GM18520 (cell line): Measurements from ENCODE around the gene CIT.

Source experiments
- ATAC-seq: cut with Tn5 transposase; IDR thresholded peaks from one replicate; pipeline ENCODE4 v1.9.1; 2021; ENCODE audit not compliant: unreplicated experiment

Gene CIT

DNA sequence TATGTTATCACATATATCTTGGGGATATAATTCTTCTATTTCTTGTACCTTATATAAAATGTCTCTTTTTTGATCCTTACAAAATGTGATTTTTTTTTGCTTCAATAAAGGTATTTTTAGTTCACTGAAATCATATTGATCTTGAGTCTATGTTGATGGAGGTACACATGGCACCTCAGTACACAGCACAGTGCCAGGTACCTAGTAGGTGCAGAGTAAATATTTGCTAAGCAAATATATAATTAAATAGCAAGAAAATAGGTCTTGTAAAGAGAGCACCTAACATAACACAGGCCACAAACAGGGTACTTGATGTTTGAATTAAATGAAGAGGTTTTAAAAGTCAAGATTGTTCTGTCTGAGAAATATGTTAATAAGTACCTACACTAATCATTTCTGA, 69.7 kb downstream of the CIT start:
- ATAC-seq, result no peak

DNA sequence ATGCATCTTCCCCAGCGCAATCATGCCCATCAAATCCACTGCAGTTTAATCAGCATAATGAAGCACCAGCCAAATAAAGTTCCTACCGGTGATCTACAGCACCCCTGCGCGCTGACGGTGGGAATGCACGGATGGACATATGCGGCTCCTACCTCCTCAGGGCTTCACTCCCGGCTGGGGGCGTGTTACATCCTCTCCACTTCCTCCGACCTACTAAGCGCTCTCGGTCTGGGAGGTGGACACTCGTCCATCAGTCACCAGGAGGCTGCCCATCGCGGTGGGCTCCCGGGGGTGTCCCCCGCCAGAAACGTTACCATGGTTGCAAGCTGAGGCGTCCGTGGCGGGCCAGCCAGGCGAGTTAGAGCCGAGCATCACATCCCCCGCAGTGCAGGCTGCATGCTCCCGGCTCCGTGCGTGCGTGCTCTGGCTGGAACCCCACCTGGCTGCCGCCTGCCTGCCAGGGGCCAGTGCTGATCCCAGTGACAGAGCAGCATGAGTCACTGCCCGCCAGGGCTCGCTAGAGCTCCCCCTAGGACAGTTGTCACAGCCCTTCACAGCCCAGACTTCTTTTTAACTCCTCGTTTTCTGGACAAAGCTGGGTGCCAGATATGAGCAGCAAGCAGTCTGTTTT, 73.0 kb downstream of the CIT start:
- no peak for ATAC-seq

DNA sequence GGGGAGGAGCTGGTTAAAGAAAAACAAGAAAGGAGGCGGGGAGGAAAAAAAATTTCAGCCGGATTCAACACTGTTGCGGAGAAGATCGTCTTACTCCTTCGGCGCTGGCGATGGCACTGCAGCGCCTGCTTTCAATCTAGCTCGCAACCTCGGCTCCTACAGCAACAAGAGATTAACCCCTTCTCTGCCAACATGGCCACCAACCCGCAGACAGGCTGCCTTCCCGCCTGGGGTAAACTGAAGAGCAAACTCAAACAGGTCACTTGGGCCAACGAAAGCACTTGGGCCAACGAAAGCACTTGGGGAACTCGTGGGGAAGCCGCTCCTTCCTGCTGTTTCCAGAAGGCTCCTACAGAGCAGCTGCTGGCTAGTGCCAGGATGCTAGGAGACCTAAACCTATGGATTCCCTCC, 73.7 kb downstream of the CIT start:
- ATAC-seq, result no peak

DNA sequence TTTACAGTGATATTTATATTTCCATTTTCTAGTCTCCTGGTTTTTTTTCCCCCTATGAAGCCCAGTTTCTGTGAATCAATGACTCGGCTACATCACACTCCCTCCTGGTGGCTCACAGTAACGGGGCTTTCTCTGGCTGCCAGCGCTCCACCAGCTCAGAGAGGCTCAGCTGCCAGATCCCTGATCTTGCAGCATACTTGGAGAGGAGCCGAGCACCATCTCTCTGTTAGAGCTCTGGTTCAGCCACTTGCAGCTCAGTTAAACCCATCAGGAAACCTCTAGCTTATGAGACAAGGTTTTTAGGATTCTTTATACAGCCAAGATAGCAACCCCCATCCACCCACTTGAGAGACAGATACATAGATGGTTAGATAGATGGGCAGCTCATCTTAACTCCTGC, 74.6 kb downstream of the CIT start:
- ATAC-seq, result no peak

DNA sequence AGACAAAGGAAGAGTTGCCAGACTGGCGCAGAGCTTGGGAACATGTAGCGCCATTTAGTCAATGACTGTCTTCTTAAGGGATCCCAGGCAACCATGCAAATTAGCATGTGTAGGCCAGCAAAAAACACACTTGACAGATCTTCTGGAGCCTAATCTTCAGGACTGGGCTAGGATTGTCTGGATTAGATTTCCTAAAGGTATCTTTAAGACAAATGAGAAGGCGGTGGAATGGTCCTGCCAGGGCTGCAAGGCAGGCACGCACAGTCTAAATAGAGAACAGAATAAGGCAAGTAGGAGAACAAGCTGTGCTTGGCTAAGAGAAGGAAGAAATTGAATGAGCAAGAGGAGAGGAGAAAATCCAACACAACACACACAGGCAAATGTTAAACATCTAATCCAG, 80.0 kb downstream of the CIT start:
- no peak for ATAC-seq

DNA sequence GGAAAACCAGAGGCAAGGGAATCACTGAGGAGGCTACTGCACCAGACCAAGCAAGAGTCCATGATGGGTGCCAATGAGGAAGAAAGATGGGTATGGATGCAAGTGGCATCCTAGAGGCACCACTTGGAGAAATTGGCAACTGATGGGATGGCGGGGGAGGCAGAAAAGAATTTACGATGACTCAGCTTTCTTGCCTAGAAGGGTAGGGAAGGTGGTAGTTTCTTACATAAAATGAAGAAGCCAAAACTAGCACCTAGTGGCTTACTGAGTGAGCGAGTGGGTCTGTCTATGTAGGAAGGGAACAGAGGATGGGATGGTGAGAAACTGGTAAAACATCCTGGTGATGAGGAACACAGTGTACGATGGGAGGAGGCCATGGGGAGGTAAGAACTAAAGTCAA, 80.8 kb downstream of the CIT start:
- ATAC-seq, result no peak

DNA sequence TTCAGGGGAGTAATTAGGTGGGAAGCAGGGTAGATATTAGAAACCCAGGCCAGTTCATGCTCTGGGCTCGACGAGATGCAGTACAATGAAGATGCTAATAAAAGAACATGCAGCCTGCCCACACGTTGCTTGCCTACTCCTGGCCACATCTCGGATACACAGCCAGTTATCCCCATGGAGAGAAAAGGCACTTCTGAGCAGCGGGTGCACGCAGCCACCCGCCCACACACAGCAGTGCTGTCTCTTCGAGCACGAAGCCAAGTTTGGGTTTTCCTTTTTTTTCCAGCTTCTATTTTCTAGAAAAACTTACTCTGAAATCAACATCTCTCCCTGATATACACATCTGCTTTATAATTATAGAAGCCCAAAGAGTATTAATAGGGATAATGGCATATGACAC, 85.7 kb downstream of the CIT start:
- no peak for ATAC-seq

DNA sequence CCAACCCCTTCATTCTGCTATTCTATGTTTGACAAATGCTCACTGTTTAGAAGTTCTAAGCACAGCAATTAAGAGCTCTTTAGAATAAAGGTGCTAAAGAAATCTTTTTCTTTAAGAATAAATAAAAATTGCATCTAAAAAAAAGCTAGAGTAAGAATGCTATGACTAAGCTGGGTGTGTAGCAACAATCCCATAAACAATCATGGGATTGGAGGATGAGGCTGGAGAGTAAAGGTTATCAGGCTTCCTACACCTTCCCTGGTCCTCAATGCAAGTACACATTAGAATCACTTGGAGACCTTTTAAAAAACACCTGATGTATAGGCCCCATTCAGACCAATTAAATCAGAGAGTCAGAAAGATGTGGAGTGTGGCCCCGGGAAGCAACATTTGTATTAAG, 88.3 kb downstream of the CIT start:
- no peak for ATAC-seq

DNA sequence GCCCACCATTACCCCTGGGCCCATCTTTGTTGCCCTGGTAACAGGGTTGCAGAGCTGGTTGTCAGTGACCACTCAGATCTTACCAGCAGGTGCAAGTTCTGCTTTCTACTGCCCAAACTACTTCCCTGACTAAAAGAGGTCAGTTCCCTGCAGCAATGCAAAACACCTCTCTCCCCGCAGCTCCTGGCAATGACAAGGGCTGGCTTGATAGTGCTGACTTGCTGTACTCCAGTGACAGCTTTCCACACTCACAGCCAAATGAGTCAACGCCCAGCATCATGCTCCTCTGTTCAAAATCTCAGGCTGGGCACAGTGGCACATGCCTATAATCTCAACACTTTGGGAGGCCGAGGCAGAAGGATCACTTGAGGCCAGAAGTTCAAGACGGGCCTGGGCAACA, 90.6 kb downstream of the CIT start:
- no peak for ATAC-seq

DNA sequence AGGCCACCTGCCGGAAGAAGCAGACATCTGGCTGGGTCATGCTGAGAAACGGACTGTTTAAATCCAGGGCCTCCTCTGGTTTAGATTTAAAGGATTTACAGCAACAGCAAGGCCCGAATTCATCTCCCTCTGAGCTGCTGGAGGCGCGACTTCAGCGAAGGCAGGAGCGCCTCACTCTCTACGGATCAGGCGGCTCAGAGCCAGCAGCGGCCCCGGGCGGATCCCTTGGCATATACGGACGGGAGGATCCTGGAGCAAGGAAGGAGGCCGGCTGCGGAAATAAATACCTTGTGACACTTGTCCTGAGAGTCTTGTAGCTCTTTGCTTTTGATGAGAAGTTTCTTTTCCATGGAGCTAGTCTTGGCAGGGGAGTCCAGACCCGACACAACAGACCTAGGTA, 92.4 kb downstream of the CIT start:
- ATAC-seq, result no peak

DNA sequence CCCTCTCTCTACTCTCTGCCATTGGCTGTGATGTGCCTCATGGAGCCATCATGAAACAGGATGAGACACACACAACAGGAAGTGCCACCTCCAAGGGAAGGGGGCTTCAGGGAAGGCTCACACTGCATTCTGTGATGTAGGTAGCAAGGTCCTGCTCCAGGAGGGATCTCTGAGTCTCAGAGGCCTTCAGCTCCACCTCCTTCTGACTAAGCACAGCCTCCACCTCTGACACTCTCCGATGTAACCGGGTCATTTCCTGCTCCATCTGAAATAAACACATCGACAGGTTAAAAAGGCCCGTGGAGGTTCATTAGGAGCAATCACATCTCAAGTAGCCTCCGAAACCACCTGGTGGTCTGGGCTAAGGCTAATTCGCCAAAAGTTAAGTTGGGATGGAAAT, 93.3 kb downstream of the CIT start:
- ATAC-seq, result no peak

DNA sequence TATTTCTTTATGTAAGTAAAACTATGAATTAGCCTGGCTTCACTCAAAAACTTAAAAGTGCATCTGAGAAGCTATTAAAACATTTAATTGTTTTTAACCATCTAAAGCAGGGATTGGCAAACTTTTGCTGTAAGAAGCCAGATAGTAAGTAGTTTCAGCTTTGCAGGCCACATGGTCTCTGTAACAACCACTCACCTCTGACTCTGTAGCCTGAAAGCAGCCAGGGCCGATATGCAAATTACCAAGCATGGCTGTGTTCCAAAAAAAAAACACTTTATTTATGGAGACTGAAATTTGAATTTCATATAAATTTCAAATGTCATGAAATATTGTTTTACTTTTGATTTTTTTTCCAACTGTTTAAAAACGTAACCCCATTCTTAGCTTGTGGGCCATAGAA, 95.3 kb downstream of the CIT start:
- ATAC-seq, result no peak

DNA sequence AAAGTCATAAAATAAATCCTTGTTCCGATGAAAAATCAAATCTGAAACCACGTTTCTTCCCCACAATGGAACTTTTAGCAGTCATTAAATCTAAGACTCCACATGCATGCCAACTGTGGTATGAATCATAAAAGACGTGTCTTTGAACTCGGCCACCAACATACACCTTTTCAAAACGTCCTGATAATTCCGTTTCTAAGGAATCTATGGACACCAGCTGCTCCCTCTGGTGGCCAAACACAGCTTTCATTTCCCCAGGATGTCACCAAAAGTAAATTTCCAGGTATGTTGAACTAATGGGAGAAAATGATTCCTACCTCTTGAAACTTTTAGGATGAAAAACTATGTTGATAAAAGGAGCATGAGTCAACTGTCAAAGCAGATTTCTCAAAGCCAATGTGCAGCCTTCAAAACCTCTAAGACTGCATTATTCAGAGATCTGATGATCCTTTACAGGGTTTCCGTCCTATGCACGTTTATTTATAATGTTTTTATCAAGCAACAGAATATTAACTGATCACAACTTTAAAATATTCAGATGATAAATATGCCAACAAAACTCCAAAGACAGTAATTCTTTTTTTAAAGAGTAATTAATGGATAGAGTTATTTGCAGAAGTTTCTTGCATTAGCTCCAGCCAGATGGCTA, 96.2 kb downstream of the CIT start:
- no peak for ATAC-seq

DNA sequence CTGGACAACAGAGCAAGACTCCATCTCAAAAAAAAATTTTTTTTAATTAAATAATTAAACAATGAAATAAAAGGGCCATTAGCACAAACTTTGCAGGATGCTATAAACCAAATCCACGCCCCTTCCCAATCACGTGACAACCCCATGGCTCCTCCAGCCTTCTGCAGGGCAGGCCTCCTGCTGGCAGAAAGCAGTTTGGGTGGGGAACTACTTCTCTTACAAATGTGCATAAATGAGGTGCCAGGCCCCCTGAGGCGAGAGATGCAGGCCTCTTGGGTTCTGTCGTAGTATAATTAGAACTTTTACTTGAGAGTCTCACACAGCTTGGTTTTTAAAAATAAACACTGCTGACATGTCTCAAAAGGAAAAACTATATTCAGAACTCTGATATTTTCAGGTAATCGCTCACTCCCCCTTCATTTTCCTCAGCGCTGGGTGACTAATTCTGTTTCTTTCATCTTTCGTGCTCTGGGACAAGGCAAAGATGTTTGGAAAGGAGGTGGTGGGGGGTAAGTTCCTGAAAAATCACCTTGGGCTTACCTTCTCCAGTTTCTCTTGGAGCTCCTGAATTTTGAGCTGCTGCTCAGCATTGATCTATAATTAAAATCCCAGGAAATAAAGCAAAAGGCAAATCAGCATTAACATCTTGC, 101.7 kb downstream of the CIT start:
- ATAC-seq, result no peak

DNA sequence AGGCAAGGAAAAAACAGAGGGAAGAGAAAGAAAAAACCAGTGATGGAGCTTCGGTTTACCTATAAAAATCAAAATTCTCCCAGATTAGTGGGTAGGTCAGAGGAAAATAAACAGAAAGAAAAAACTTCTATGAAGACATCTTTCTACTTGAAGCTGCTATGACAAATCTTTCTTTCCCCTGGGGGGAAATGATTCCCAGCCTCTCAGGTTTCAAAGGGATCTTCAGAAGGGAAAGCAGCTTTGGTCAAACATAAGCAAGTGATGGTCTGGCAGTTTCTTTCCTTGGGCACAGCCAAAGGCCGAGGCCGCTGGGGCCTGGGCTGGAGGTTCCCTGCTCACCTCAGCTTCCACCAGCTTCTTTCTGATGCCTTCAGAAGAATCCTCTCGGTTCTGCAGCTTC, 104.7 kb downstream of the CIT start:
- ATAC-seq, result no peak

DNA sequence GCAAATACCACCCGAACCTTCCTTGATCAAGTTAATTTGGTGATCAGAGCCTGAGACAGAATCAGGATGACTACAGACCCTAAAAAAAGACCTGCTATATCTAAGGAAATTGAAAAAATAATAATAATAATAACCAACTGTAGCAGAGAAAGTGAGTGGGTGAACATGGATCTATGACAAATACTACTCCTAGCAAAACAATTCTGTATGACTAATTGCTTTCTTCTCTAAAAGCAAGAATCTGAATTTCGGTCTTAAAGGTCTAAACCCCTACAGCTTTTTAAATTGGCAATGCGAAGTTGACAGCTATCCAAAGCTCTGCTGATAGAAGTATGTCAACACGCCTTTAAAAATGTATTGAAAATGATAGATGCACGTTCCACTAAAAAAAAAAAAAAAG, 107.0 kb downstream of the CIT start:
- no peak for ATAC-seq

DNA sequence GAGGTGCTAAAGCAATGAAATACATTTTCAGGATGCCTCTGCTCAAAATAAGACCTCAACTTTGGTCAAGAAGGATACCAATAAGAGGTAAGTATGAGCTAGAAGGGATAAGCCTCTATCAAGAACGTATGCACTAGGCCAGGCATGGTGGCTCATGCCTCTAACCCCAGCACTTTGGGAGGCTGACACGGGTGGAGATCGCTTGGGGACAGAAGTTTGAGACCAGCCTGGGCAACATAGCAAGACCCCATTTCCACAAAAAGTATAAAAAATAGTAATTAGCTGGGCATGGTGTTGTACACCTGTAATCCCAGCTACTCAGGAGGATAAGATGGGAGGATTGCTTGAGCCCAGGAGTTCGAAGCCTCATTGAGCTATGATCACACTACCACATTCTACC, 114.5 kb downstream of the CIT start:
- no peak for ATAC-seq

DNA sequence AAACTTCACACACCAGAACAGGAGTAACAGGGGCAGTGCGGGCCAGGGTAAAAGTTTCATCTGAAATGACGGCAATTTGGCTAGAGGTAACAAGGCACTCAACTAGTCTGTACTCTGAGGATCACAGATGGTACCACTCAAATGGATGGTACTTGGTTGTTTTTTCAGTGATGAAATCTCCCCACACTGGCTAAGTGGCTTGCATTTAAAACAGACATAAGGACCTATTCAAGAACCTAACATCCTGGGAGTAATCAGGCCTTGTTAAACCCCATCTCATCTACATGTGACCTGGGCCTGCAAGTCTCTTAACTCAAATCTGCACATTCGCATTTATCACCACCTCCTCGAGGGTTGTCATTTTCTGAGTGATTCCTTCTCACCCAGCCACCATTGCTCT, 118.4 kb downstream of the CIT start:
- no peak for ATAC-seq

DNA sequence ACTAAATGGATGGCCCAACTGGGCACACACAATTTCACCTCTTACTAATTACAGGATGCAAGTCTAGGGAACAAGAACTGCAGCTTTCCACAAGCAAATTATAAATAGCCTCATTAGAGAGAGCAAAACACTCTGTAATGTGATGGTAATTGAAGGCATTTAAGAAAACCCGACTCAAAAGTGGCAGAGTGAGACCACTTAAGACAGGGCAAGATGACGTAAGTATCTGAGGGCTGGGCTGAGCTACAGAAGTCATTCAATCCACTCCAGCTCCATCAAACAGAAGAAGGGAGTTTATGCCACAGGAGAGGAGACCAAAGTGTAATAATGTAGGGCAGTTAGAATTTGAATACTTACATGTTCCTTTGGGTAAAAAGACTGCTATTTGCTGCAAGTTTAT, 118.9 kb downstream of the CIT start:
- ATAC-seq, result no peak

DNA sequence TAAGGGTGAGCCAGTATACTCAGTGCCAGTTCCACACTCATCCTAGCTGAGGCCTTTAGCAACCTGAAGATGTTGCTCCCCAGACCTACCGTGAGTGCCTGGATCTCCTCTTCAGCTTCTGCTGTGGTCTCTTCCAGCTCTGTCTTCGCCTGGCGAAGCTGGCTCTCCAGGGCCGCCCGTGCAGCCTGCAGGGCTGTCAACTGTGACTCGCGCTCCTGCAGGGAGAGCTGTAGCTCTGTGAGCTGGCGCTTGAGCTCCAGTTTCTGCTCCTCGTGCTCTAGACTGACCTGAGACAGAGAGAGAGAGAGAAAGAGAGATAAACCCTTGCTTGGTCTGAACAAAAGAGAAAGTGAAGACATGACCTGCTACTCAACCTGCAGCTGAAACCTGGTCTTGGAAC, 125.2 kb downstream of the CIT start:
- no peak for ATAC-seq

DNA sequence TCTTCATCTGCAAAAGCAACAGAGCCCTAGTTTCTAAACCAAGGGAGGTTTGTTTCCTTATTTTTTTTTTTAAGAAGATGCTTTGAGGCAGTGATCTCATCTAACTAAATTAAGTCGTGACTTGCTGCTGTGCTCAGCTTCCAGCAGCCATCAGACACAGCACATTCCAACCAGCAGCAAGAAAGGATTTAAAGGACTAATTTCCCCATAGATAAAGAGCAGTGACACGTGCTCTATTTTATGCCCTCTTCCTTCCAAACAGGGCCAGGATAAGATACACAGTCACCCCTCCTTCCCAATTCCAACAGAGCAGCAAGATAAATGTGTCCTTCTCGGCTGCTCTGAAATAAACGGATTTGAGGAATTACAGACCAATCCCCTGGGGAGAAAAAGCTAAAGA, 127.5 kb downstream of the CIT start:
- no peak for ATAC-seq

DNA sequence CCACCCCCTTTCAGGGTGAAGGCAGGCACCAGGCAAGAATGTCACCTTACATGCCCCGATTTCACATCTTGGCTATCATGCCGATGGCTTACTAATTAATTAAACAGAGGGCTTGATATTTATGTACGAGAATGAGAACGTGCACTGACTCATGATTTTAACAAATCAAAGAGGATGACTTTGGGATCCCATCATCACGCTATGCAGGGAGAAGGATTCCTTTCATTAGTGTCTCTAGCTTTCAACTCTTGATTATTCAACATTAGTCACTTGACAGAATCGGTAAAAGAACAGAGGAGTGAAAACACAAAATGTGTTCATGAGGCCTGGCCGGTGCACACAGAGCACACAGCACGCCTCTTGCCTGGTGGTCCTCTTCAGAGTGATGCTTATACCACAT, 128.6 kb downstream of the CIT start:
- ATAC-seq, result no peak

DNA sequence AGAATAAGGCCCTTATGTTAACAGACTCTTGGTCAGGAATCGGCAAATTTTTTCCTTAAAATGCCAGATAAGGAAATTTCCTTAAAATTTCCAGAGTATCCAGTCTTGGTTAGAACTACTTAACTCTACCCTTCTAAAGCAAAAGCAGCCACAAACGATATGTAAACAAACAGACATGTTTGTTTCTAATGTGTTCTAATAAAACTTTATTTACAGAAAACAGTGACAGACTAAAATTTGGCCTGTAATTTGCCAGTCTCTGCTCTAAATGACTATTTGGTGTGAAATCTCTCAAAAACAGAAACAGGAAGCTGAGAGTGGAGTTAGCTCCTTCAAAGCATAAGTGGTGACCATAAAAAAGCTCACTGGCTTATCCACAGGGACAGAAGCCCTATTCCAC, 131.0 kb downstream of the CIT start:
- ATAC-seq, result no peak
